GM21390 (cell line): Measurements from ENCODE around the gene GREM1.

Experiments
- ATAC-seq: cut with Tn5 transposase; IDR thresholded peaks from one replicate; pipeline ENCODE4 v1.9.1; 2021; ENCODE audit not compliant: unreplicated experiment

GREM1 gene

GRCh38 chr15:32730677-32731654 lies 13.2 kb downstream of the GREM1 start:
- no peak for ATAC-seq

- ATAC-seq, result no peak
Observed at GRCh38 chr15:32732574-32733157, 14.9 kb downstream of the GREM1 start.

DNA sequence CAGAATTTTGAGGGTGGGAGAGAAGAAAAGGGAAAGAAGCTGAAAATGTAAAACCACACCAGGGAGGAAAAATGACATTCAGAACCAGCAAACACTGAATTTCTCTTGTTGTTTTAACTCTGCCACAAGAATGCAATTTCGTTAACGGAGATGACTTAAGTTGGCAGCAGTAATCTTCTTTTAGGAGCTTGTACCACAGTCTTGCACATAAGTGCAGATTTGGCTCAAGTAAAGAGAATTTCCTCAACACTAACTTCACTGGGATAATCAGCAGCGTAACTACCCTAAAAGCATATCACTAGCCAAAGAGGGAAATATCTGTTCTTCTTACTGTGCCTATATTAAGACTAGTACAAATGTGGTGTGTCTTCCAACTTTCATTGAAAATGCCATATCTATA lies 15.5 kb downstream of the GREM1 start:
- no peak for ATAC-seq

GRCh38 chr15:32735989-32736700 lies 18.3 kb downstream of the GREM1 start:
- ATAC-seq, result no peak

- no peak for ATAC-seq
Observed at GRCh38 chr15:32736701-32737061, 18.9 kb downstream of the GREM1 start.

DNA sequence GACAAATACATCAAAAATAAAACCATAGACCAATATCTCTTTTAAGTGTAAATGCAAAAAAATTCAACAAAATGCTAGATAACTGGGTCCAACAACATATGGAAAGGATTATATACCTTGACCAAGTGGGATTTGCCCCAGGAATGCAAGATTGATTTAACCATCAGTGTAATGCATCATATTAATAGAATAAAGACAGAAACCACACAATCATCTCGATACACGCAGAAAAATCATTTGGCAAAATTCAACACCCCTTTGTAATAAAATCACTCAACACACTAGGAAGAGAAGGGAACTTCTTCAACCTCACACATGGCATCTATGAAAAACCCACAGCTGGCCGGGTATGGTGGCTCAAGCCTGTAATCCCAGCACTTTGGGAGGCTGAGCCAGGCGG lies 19.5 kb downstream of the GREM1 start:
- ATAC-seq, result no peak

DNA sequence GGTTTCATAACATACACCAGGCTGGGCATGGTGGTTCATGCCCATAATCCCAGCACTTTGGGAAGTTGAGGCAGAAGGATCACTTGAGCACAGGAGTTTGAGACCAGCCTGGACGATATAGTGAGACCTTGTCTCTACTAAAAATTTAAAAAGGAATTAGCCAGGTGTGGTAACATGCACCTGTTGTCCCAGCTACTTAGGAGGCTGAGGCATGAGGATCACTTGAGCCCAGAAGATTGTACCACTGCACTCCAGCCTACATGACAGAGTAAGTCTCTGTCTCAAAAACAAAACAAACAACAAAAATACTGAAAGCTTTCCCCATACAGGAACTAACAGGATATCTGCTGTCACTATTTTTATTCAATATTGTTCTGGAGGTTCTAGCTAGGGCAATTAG lies 20.9 kb downstream of the GREM1 start:
- no peak for ATAC-seq

DNA sequence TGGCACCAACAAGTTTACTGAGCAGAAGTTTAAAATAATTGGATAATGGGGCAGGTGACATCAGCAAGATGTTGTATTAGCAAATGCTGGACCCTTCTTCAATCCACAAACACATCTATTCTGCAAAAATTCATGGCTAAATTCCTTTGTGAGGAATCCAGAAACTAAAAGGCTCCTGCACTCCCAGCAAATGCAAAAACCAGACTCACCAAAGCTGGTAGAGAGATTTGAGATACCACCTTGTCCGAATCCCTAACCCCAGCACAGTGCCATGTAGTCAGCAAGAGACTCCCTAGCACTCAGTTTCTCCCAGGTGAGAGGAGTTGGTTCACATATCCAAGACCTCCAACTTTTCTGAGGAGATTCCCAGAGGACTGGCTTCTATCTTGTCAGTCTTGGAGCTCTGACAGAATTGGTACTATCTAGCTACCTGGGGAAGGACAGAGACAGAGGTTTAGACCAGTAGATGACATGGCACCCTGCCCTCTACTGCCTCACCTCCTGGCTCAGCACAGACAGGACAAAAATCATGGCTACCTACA lies 21.8 kb downstream of the GREM1 start:
- ATAC-seq, result no peak

GRCh38 chr15:32743411-32744140 lies 25.8 kb downstream of the GREM1 start:
- ATAC-seq, result no peak

DNA sequence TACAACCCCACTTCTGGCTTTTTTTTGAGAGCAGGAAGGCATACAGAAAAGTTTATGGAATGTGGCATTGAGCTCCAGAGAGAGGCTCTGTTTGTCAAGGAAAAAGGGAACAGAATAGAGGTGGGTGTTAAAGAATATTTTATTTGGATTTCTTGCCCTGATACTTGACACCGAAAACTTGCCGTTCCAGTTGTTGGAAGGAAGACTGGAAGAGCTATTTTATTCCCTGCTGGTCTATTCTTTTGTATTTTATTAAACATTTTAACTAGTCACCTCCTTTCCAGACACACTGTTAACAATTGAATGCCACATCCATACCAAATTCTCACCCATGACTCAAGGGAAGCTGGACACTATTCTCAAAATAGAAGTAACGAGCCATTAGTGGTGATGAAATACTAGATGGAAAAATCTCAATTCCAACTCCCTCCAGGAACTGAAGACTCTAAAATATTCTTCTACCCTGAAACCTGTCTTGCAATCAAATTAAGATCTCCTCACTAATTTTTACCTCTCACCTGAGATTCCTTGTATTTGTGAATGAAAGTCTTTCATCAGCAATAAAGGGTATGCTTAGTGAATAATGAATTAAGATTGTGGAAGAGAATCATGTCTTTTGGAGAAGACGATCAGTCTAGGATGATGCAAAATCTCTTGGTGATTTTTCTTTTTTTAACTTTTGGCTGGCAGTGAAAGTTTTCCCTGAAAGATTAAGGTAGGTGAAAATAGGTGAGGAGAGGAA lies 28.5 kb downstream of the GREM1 start:
- ATAC-seq, result no peak

GRCh38 chr15:32747921-32748342 lies 30.1 kb downstream of the GREM1 start:
- ATAC-seq, result no peak

GRCh38 chr15:32750979-32751378 lies 33.2 kb downstream of the GREM1 start:
- ATAC-seq, result no peak

GRCh38 chr15:32757426-32757825 lies 39.6 kb downstream of the GREM1 start:
- no peak for ATAC-seq

GRCh38 chr15:32763295-32763694 lies 45.5 kb downstream of the GREM1 start:
- no peak for ATAC-seq

- ATAC-seq, result no peak
Observed at GRCh38 chr15:32765236-32765635, 47.4 kb downstream of the GREM1 start.

- ATAC-seq, result no peak
Observed at GRCh38 chr15:32766101-32766500, 48.3 kb downstream of the GREM1 start.

DNA sequence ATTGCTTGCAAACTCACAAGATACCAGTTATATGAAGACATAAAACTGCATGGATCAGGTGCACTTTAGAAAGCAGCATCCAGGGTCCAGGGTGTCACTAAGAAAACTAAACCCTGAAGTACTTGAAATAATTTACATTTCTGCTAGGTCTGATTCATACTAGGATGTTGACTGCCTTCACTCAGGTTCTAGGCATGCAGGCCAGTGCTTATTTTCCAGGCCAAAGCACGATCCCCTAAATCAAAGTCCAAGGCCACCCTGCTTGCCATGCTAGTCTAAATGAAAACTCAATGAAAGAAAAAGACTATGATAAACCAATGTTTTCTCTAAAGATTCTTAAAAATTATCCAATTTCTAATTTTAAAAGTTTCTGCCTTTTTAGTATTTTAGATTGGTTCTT lies 49.4 kb downstream of the GREM1 start:
- no peak for ATAC-seq

- no peak for ATAC-seq
Observed at GRCh38 chr15:32774022-32774421, 56.2 kb downstream of the GREM1 start.

DNA sequence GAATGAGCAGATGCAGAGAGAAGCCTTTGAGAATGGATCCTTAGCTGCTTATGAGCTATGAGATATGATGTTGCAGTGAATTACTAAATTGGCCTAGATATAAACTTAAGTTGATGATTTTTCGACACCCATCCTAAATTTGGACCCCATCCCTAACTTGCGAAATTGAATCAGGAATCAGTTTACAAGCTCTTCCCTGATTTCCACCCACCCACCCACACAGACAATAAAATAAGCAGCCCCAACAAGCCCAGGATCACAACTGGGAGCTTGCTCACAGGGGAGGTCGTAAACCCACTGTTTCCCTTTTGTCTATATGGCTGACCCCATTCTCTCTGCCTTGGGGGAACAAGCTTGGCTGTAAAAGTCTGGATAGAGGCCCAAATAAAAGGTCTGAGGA lies 57.3 kb downstream of the GREM1 start:
- ATAC-seq, result no peak
